BE2C (cell line): ENCODE data around the gene MTOR.
"Not testable (repeated sequence)": the region's sequence is repeated elsewhere in the genome, so short reads cannot be mapped to it uniquely, and the experiment has no call there.

Experiments used
- DNase-seq: peaks from one replicate; pipeline ENCODE4 v3.0.0-alpha.2; 2020
- H3K27me3 ChIP-seq: fragments of 250-450 bp; sonication (Bioruptor Pico); 2 replicates; pipeline ENCODE4 v1.5.1; 2020; ENCODE audit warnings: mild to moderate bottlenecking
- H3K36me3 ChIP-seq: fragments of 250-450 bp; sonication (Bioruptor Pico); 2 replicates; pipeline ENCODE4 v1.5.1; 2020; ENCODE audit warnings: mild to moderate bottlenecking
- H3K4me1 ChIP-seq: fragments of 250-450 bp; sonication (Bioruptor Pico); 2 replicates; pipeline ENCODE4 v1.5.1; 2020
- H3K4me3 ChIP-seq: 2 replicates; pipeline ENCODE4 v1.5.1; 2011; ENCODE audit warnings: low read depth, low read length
- H3K9me3 ChIP-seq: fragments of 250-450 bp; sonication (Bioruptor Pico); 2 replicates; pipeline ENCODE4 v1.5.1; 2020
- CTCF ChIP-seq: IDR thresholded peaks from 2 replicates; pipeline ENCODE4 v1.5.1; 2012; ENCODE audit warnings: mild to moderate bottlenecking, low read depth, low read length

The MTOR gene

GRCh38 chr1:11175461-11175860 lies 86.9 kb downstream of the MTOR start:
- Histone ChIP-seq H3K4me3 (no peak overlapping the region), H3K4me1 (peaks cover 5% of the 10 kb centered on the region; the same call in 1 of the 2 replicates)
- TF ChIP-seq CTCF: no peak

GRCh38 chr1:11174261-11174942 lies 87.9 kb downstream of the MTOR start:
- H3K4me1 ChIP-seq: peaks cover 5% of the 10 kb centered on the region; the same call in 1 of the 2 replicates
- no peaks in the 10 kb centered on the region for H3K36me3 ChIP-seq
- no peak for DNase-seq
- no peaks in the 10 kb centered on the region for H3K27me3 ChIP-seq
- H3K9me3 ChIP-seq: no peaks in the 10 kb centered on the region
- TF ChIP-seq CTCF: no peak
- H3K4me3 ChIP-seq: no peak overlapping the region

More at GRCh38 chr1:11175461-11175860, 86.9 kb downstream of the MTOR start:
- no peaks in the 10 kb centered on the region for H3K9me3 ChIP-seq
- H3K27me3 ChIP-seq: no peaks in the 10 kb centered on the region
- no peak for DNase-seq
- H3K36me3 ChIP-seq: no peaks in the 10 kb centered on the region

- Histone ChIP-seq H3K4me3 (no peak overlapping the region), H3K4me1 (no peaks in the 10 kb centered on the region), H3K36me3 (no peaks in the 10 kb centered on the region), H3K9me3 (no peaks in the 10 kb centered on the region), H3K27me3 (no peaks in the 10 kb centered on the region)
- no peak for DNase-seq
- no peak for TF ChIP-seq CTCF
These were observed 92.2 kb downstream of the MTOR start for GRCh38 chr1:11170102-11170501.

GRCh38 chr1:11169202-11169601 lies 93.1 kb downstream of the MTOR start:
- no peak for TF ChIP-seq CTCF
- no peaks in the 10 kb centered on the region for H3K4me1 ChIP-seq
- DNase-seq: no peak
- H3K27me3 ChIP-seq: no peaks in the 10 kb centered on the region
- H3K4me3 ChIP-seq: no peak overlapping the region
- no peaks in the 10 kb centered on the region for H3K36me3 ChIP-seq
- no peaks in the 10 kb centered on the region for H3K9me3 ChIP-seq

GRCh38 chr1:11168731-11169130 lies 93.6 kb downstream of the MTOR start:
- Histone ChIP-seq H3K9me3 (no peaks in the 10 kb centered on the region), H3K4me1 (no peaks in the 10 kb centered on the region), H3K27me3 (no peaks in the 10 kb centered on the region), H3K36me3 (no peaks in the 10 kb centered on the region), H3K4me3 (no peak overlapping the region)
- TF ChIP-seq CTCF: no peak
- no peak for DNase-seq

GRCh38 chr1:11166744-11167143 lies 95.6 kb downstream of the MTOR start:
- H3K9me3 ChIP-seq, H3K4me3 ChIP-seq, H3K27me3 ChIP-seq, H3K4me1 ChIP-seq, DNase-seq, H3K36me3 ChIP-seq: not testable (repeated sequence)

GRCh38 chr1:11162752-11163151 lies 99.6 kb downstream of the MTOR start:
- not testable (repeated sequence) for H3K27me3 ChIP-seq, DNase-seq, H3K9me3 ChIP-seq, H3K36me3 ChIP-seq, H3K4me1 ChIP-seq, H3K4me3 ChIP-seq
